NCI-H1417 (cell line): ENCODE measurements around the gene CD7.

Experiments
- DNase-seq, 3 experiments: peaks; one replicate each; lab custom pipeline; 2025; lab: John Stamatoyannopoulos, UW

Gene CD7

DNA sequence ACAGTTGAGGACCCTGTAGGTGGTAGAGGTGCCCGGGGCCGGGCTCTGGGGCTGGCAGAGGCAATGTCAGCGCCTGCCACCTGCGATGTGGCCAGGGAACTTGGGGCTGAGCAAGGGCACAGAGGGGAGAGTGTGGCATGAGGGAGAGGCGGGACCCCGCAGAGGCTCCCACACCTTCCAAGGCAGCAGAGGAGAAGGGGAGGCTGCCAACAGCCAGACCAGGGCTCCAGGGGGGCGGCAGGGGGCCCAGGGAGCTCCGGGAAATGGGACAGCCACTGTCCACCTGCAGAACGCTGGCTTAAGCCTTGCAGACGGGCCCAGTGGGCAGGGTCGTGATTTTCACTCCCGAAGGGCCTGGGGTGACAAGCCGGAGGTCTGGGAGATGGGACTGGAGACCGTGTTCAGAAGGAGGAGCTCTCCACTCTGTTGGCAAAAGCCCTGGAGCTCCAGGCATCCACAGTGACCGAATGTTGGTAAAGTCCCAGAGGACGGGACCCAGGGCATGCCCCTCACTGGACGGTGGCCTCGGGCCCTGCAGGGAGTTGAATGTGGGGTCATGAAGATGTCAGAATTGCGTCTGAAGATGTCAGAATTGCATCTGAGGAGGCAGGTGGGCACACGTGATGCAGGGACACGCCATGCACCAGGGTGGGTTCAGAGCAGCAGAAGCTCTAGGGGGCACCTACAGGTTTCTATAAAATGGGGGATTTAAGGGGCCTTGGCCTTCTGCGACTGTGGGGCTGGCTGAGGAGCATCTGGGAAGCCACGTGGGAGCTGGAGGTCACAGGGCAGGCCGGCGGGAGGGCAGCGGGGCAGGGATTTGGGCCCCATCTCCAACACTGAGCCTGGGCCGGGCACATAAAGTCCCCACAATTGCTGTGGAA, 18.6 kb downstream of the CD7 start:
- DNase-seq: no peak

GRCh38 chr17:82297714-82298537, 19.5 kb downstream of the CD7 start:
- peak in 2 of 3 experiments; percentile 45 to 69 for DNase-seq

DNA sequence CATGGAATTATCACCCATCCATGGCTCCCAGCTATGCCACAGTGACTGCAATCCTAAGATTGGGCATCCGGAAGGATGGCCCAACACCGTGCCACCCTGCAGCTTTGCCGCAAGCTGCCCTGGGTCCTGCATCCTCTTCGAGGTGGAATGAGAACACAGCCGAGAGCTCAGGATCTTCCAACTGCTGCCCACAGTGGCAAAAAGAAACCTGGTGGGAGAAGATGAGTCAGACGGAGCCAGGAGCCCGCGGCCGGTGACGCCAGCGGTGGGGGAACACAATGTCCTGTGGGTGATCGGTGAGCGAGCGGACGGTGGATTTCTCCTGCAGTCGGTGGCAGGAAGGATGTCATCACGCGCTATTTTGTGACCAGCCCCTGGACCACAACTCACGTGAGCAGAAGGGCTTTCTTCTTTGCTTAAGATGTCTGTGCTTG, 20.1 kb downstream of the CD7 start:
- DNase-seq: peak in 2 of 3 experiments; percentile 26 to 69

- DNase-seq: peak in 1 of 3 experiments; percentile 51
These were observed 20.7 kb downstream of the CD7 start for GRCh38 chr17:82296511-82297279.

GRCh38 chr17:82295472-82295814, 22.0 kb downstream of the CD7 start:
- no peak for DNase-seq

DNA sequence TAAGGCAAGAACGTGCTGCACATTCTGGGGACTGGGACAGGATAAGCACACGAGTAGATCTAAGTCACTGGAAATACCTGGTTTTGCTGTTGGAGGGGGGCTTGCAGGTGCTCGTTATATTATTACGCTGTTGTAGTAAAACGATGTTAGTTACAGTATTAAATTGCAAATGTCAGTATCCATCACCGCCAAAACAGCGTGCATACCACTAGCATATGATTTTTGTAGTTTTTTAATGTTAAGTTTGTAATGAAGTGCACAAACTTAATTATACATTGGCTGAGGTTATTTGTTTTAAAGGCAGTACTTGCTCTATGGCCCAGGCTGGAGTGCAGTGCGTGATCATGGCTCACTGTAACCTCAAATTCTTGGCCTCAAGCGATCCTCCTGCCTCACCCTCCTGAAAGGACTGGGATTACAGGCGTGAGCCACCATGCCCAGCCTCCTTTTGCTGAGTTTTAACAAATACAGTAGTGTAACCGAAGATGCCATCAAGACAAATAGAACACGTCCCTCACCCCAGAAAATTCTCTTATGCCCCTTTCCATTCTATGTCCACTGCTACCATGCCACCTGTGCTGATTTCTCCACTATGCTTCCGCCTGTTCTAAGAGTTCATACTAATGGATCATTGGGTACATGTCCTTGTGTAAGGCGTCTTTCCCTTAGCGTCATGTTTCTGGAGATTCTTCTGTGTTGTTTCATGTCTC, 23.2 kb downstream of the CD7 start:
- peak in 1 of 3 experiments; percentile 43 for DNase-seq

DNA sequence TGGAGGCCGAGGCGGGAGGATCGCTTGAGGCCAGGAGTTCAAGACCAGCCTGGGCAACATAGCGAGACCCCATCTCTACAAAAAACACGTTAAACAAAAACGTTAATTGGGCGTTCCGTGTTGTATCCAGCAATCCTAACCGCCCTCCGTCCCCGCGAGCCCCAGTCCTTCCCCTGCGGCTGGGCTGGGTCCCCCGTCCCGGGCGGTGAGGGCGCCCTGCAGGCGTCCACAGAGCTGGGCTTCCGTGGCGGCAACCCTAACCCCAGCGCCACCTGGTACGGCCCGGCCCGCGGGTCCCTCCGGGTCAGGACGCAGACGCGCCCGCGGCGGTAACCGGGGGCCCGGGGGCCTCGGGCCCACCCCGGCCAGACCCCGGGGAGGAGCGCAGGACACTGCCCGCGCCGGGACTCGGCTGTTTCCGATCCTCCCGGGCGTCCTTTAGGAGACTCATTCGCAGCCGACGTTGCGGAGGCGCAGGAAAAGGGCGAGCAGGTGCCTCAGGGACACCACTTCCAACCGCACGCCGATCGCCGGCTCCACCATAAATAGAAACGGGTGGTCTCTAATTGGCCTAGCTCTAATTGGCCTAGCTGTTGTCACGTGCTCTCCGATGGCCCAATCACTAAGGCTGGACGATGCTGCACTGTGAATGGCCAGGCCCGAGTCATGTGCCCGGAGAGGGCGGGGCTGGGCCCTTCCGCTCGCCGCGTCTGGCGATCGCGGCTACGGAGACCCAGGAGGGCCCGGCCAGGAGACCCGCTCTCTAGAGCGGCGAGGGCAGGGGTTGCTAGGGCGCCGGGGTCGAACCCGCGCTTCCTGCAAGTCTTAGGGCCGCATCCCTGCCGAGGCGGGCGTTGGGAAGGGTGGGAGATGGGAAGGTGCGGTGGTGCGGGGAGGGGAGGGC, 24.9 kb downstream of the CD7 start:
- DNase-seq: peak; percentile 98 to 99 (median 98)

DNA sequence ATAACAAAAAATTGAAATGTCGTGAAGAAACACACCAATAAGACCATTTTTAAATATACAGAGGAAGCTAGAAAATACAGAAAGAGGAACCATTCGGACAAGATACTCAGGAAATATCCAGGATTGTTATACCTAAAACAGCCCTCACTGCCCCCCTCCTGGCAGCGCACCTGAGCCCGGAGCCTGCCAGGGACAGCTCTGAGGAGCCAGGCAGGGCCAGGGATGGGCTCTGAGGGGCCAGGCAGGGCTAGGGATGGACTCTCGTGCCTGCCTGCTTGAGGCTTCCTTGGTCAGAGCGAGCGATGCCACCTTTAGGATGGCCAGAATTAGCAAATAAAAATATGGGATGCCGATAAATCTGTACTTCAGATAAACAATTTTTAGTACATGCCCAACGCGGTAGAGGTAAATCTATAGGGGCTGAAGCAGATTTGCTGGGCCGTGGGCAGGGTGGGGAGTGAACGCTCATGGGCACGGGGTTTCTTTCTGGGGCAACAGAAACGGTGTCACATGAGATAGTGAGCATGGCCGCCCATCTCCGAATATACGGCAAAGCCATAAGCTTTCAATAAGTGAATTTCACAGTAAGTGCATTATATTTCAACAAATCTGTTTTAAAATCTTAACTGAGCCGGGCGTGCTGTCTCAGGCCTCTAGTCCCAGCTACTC, 25.7 kb downstream of the CD7 start:
- no peak for DNase-seq

GRCh38 chr17:82287868-82288801, 29.3 kb downstream of the CD7 start:
- DNase-seq: peak; percentile 77 to 96 (median 94)

DNA sequence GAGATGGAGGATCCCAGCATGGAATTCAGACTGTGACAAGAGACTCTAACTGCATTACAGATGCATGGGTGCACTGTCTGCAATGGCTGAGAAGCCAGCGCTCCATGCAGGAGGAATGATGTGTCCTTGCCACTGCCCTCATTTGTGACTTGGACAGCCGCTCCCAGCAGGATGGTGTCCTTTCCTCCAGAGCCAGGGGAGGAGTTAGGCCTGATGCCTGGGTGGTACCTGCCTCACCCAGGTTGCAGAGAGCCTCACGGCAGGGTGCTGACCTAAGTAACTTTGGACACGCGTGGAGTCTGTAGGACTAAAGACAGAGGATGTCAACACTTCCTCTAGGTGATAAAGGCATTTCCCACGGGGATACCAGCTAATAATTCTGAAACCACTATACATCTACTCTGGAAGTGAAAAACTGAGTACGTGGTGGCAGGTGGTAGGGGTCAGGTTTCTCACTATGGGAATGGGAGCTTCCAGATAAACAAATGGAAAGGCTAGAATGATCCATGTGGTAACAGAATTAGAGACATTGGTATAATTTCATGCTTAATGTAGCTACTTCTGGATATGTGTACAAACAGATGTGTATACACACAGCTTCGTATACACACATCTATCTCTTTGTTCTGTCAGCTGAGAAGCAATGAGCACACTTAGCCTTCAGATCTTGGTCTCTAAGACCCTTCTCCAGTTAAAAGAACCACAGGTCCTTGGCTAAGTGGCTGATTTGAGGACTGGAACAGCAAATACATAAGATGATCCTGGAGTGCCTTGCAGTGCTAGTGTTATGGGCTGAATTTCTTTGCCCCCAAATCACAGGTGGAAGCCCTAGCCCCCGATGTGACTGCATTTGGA, 30.2 kb downstream of the CD7 start:
- DNase-seq: peak in 1 of 3 experiments; percentile 29

- DNase-seq: no peak
These were observed 32.3 kb downstream of the CD7 start for GRCh38 chr17:82285141-82285540.

GRCh38 chr17:82283208-82283749, 34.1 kb downstream of the CD7 start:
- DNase-seq: peak; percentile 43 to 92 (median 81)

GRCh38 chr17:82282239-82283207, 34.9 kb downstream of the CD7 start:
- DNase-seq: no peak

GRCh38 chr17:82281502-82282238, 35.7 kb downstream of the CD7 start:
- DNase-seq: no peak

- no peak for DNase-seq
These were observed 36.3 kb downstream of the CD7 start for GRCh38 chr17:82281076-82281475.

DNA sequence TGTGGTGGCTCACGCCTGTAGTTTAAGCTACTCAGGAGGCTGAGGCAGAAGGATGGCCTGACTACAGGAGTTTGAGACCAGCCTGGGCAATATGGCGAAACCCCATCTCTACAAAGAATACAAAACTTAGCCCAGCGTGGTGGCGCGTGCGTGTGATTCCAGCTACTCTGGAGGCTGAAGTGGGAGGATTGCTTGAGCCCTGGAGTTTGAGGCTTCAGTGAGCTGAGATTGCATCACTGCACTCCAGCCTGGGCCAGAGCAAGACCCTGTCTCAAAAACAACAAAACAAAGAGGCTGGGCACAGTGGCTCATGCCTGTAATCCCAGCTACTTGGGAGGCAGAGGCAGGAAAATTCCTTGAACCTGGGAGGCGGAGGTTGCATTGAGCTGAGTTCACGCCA, 36.9 kb downstream of the CD7 start:
- DNase-seq: no peak
